ENCODE measurements around the gene USP24.

USP24 gene

GRCh38 chr1:55213885-55214211 is 1.3 kb downstream of the USP24 start:
- 0 out of 2 replicates have a peak overlapping the region, but pooled peaks have one; percentile 16 for H2AFZ ChIP-seq (ENCODE audit: low read length)

GRCh38 chr1:55213151-55213884 is 1.8 kb downstream of the USP24 start:
- Histone ChIP-seq H3K4me3 (ENCODE audit: low read length, poor library complexity, severe bottlenecking) (peak overlapping the region; percentile 96), H3K4me2 (ENCODE audit: low read depth, low read length, poor library complexity, severe bottlenecking) (peak overlapping the region; percentile 95), H3K4me1 (ENCODE audit: insufficient read depth, low read length, poor library complexity, severe bottlenecking) (peaks cover 68% of the 10 kb centered on the region), H3K79me2 (ENCODE audit: insufficient read depth, low read length) (peaks cover 83% of the 10 kb centered on the region), H4K20me1 (ENCODE audit: insufficient read depth, low read length, poor library complexity, severe bottlenecking) (peaks cover 60% of the 10 kb centered on the region), H3F3A (ENCODE audit: low read depth) (no peaks in the 10 kb centered on the region), H3K36me3 (ENCODE audit: insufficient read depth, low read length) (no peaks in the 10 kb centered on the region), H3K27me3 (ENCODE audit: insufficient read depth, low read length, poor library complexity, severe bottlenecking) (no peaks in the 10 kb centered on the region), H3K9me2 (replicated peaks; ENCODE audit: low read depth, low read length) (no peaks in the 10 kb centered on the region), H3K9me3 (ENCODE audit: insufficient read depth, low read depth, low read length) (no peaks in the 10 kb centered on the region), H2AFZ (ENCODE audit: low read length) (no peak overlapping the region), H3K9ac (ENCODE audit: low read depth, low read length, poor library complexity, severe bottlenecking) (peak overlapping the region; percentile 92)
- TF ChIP-seq EZH2phosphoT487 (IDR thresholded peaks at IDR 0.05; ENCODE audit: borderline replicate concordance) (no peak), CTCF (conservative IDR thresholded peaks at IDR 0.05; ENCODE audit: low read length) (no peak)

More at GRCh38 chr1:55213885-55214211, 1.3 kb downstream of the USP24 start:
- H3K9ac ChIP-seq (ENCODE audit: low read depth, low read length, poor library complexity, severe bottlenecking) = peak overlapping the region; percentile 92
- H3K9me3 ChIP-seq (ENCODE audit: insufficient read depth, low read depth, low read length) = no peaks in the 10 kb centered on the region
- peak overlapping the region; percentile 95 for H3K4me2 ChIP-seq (ENCODE audit: low read depth, low read length, poor library complexity, severe bottlenecking)
- H4K20me1 ChIP-seq (ENCODE audit: insufficient read depth, low read length, poor library complexity, severe bottlenecking) = peaks cover 56% of the 10 kb centered on the region
- H3K79me2 ChIP-seq (ENCODE audit: insufficient read depth, low read length) = peaks cover 78% of the 10 kb centered on the region
- H3K27me3 ChIP-seq (ENCODE audit: insufficient read depth, low read length, poor library complexity, severe bottlenecking) = no peaks in the 10 kb centered on the region
- no peaks in the 10 kb centered on the region for H3F3A ChIP-seq (ENCODE audit: low read depth)
- no peak for TF ChIP-seq EZH2phosphoT487 (IDR thresholded peaks at IDR 0.05; ENCODE audit: borderline replicate concordance)
- no peak for TF ChIP-seq CTCF (conservative IDR thresholded peaks at IDR 0.05; ENCODE audit: low read length)
- no peaks in the 10 kb centered on the region for H3K9me2 ChIP-seq (replicated peaks; ENCODE audit: low read depth, low read length)
- peak overlapping the region; percentile 96 for H3K4me3 ChIP-seq (ENCODE audit: low read length, poor library complexity, severe bottlenecking)
- no peaks in the 10 kb centered on the region for H3K36me3 ChIP-seq (ENCODE audit: insufficient read depth, low read length)
- H3K4me1 ChIP-seq (ENCODE audit: insufficient read depth, low read length, poor library complexity, severe bottlenecking) = peaks cover 65% of the 10 kb centered on the region

- H3K4me2 ChIP-seq (ENCODE audit: low read depth, low read length, poor library complexity, severe bottlenecking) = peak overlapping the region; percentile 95
- H3K4me1 ChIP-seq (ENCODE audit: insufficient read depth, low read length, poor library complexity, severe bottlenecking) = peaks cover 61% of the 10 kb centered on the region
- H3K36me3 ChIP-seq (ENCODE audit: insufficient read depth, low read length) = no peaks in the 10 kb centered on the region
- peaks cover 91% of the 10 kb centered on the region for H3K79me2 ChIP-seq (ENCODE audit: insufficient read depth, low read length)
- peak overlapping the region; percentile 96 for H3K4me3 ChIP-seq (ENCODE audit: low read length, poor library complexity, severe bottlenecking)
- peak overlapping the region; percentile 92 for H3K9ac ChIP-seq (ENCODE audit: low read depth, low read length, poor library complexity, severe bottlenecking)
- peaks cover 68% of the 10 kb centered on the region for H4K20me1 ChIP-seq (ENCODE audit: insufficient read depth, low read length, poor library complexity, severe bottlenecking)
- no peaks in the 10 kb centered on the region for H3K27me3 ChIP-seq (ENCODE audit: insufficient read depth, low read length, poor library complexity, severe bottlenecking)
- no peak overlapping the region for H2AFZ ChIP-seq (ENCODE audit: low read length)
- H3K9me3 ChIP-seq (ENCODE audit: insufficient read depth, low read depth, low read length) = no peaks in the 10 kb centered on the region
- H3K9me2 ChIP-seq (replicated peaks; ENCODE audit: low read depth, low read length) = no peaks in the 10 kb centered on the region
- H3F3A ChIP-seq (ENCODE audit: low read depth) = no peaks in the 10 kb centered on the region
- TF ChIP-seq EZH2phosphoT487 (IDR thresholded peaks at IDR 0.05; ENCODE audit: borderline replicate concordance) = no peak
These were observed 2.6 kb downstream of the USP24 start for GRCh38 chr1:55212349-55213150.
